ENCODE measurements around the gene LIN37. TPM values are rescaled to one million over a fixed set of nuclear protein-coding genes. Genes with fewer than 3 reads are reported as not detected.

Gene LIN37
- total RNA-seq, 1 experiment from 2014 or later: 5.9 TPM

DNA sequence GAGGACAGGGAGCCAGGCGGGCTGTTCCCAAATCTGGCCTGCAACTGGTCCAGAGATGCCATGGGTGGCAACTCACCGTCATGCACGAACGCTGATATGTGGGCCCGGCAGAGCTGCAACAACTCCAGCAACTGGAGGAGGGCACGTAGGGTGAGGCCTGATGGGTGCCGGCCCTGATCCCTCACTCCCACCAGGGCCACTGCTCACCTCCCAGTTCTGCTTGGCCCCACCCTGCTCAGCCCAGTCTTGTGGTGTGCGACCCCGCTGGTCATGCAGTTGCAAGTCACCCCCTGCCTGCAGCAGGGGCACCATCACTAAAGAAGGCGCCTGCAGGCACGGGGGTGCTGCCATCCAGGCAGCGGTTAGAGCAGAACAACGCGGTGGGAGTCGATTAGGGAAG, 43.9 kb downstream of the LIN37 start:
- peaks cover 4% of the 10 kb centered on the region for H3K23me2 ChIP-seq (ENCODE audit: insufficient read length, low read depth, low read length, poor library complexity, severe bottlenecking)
- H3K9me3 ChIP-seq (ENCODE audit: control insufficient read depth, low read depth, low read length): no peaks in the 10 kb centered on the region
- no CpG with 5 or more reads among the region's 15 CpGs for WGBS (ENCODE audit: extremely low coverage, insufficient read length, low lambda C conversion rate)
- no peak overlapping the region for H3K14ac ChIP-seq (ENCODE audit: insufficient read depth, low read length)
- H3K9ac ChIP-seq (ENCODE audit: extremely low read depth, insufficient read length, low read length): no peak overlapping the region
- no peak overlapping the region for H2BK15ac ChIP-seq (ENCODE audit: low read depth, low read length)
- peaks cover 3% of the 10 kb centered on the region; the same call in 1 of the 2 replicates for H3K27me3 ChIP-seq (ENCODE audit: insufficient read depth, low read length)
- H3K4ac ChIP-seq (ENCODE audit: low read depth, low read length): no peak overlapping the region
- peaks cover 3% of the 10 kb centered on the region for H4K20me1 ChIP-seq (ENCODE audit: control insufficient read depth, insufficient read depth, insufficient read length)
- H2AFZ ChIP-seq (ENCODE audit: low read length): no peak overlapping the region
- no peak overlapping the region for H2BK120ac ChIP-seq (ENCODE audit: low read depth, low read length, poor library complexity, severe bottlenecking)
- no peak overlapping the region for H3K27ac Mint-ChIP-seq
- peaks cover 8 to 15% of the 10 kb centered on the region in 2 experiments for H3K4me1 Mint-ChIP-seq
- no peak overlapping the region for H3K56ac ChIP-seq (ENCODE audit: insufficient read length, low read depth, low read length)
- no peak overlapping the region for H3K27ac ChIP-seq (ENCODE audit: insufficient read length, low read depth, low read length)
- no peak overlapping the region for H3T11ph ChIP-seq (ENCODE audit: low read length)
- H2BK20ac ChIP-seq (ENCODE audit: low read depth, low read length, poor library complexity, severe bottlenecking): no peak overlapping the region
- no peaks in the 10 kb centered on the region; a peak in 1 of 7 replicates for H3K36me3 Mint-ChIP-seq (ENCODE audit: insufficient read depth in 1 of 3, low read depth in 3 of 3)
- H3K4me3 Mint-ChIP-seq: no peak overlapping the region; a peak in 1 of 5 replicates
- peaks cover 27% of the 10 kb centered on the region for H3K27me3 Mint-ChIP-seq (ENCODE audit: low read depth)
- H4K5ac ChIP-seq (ENCODE audit: insufficient read length, low read depth, low read length): no peak overlapping the region
- H3K18ac ChIP-seq (ENCODE audit: insufficient read length, low read depth, low read length): no peak overlapping the region
- H2BK12ac ChIP-seq (ENCODE audit: insufficient read length, low read depth, low read length): no peak overlapping the region
- no peaks in the 10 kb centered on the region for H3K79me2 ChIP-seq (ENCODE audit: insufficient read depth, low read length)
- H3K79me1 ChIP-seq (ENCODE audit: insufficient read depth, low read depth, low read length, poor library complexity, severe bottlenecking): no peaks in the 10 kb centered on the region
- no peaks in the 10 kb centered on the region for H3K9me3 Mint-ChIP-seq
- TF ChIP-seq, protein P1, sequence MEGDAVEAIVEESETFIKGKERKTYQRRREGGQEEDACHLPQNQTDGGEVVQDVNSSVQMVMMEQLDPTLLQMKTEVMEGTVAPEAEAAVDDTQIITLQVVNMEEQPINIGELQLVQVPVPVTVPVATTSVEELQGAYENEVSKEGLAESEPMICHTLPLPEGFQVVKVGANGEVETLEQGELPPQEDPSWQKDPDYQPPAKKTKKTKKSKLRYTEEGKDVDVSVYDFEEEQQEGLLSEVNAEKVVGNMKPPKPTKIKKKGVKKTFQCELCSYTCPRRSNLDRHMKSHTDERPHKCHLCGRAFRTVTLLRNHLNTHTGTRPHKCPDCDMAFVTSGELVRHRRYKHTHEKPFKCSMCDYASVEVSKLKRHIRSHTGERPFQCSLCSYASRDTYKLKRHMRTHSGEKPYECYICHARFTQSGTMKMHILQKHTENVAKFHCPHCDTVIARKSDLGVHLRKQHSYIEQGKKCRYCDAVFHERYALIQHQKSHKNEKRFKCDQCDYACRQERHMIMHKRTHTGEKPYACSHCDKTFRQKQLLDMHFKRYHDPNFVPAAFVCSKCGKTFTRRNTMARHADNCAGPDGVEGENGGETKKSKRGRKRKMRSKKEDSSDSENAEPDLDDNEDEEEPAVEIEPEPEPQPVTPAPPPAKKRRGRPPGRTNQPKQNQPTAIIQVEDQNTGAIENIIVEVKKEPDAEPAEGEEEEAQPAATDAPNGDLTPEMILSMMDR (conservative IDR thresholded peaks at IDR 0.05): no peak
- H2BK5ac ChIP-seq (ENCODE audit: insufficient read length, low read length): no peak overlapping the region
- H3K4me1 ChIP-seq (ENCODE audit: insufficient read depth, low read length): no peaks in the 10 kb centered on the region
- H4K8ac ChIP-seq (replicated peaks; ENCODE audit: insufficient read length, low read depth, low read length): no peak overlapping the region
- H2AK5ac ChIP-seq (ENCODE audit: insufficient read length, low read length): no peak overlapping the region
- H4K91ac ChIP-seq (ENCODE audit: insufficient read length, low read depth, low read length): no peak overlapping the region
- no peak overlapping the region for H3K4me2 ChIP-seq (ENCODE audit: insufficient read depth, insufficient read length, low read length)
- no peak for DNase-seq
- no peak overlapping the region for H3K23ac ChIP-seq (ENCODE audit: insufficient read length, low read depth, low read length)

Data from H9 (cell line).